ENCODE data around the gene KCNQ1OT1. TPM values are rescaled to one million over a fixed set of nuclear protein-coding genes. Genes with fewer than 3 reads are reported as not detected.

Gene KCNQ1OT1
- total RNA-seq, 1 experiment from 2014 or later = 1.2 TPM

GRCh38 chr11:2592559-2593392 is 107.0 kb downstream of the KCNQ1OT1 start:
- Histone ChIP-seq H4K5ac (ENCODE audit: insufficient read length, low read depth, low read length) (no peak overlapping the region), H2BK5ac (ENCODE audit: insufficient read length, low read length) (no peak overlapping the region), H3K9ac (ENCODE audit: extremely low read depth, insufficient read length, low read length) (no peak overlapping the region), H3K18ac (ENCODE audit: insufficient read length, low read depth, low read length) (no peak overlapping the region), H3K9me3 (ENCODE audit: control insufficient read depth, low read depth, low read length) (peaks cover 5% of the 10 kb centered on the region), H3K27me3 (ENCODE audit: insufficient read depth, low read length) (peaks cover 36% of the 10 kb centered on the region; the same call in 1 of the 2 replicates), H3K79me2 (ENCODE audit: insufficient read depth, low read length) (no peaks in the 10 kb centered on the region), H4K20me1 (ENCODE audit: control insufficient read depth, insufficient read depth, insufficient read length) (peaks cover 3% of the 10 kb centered on the region), H3K56ac (ENCODE audit: insufficient read length, low read depth, low read length) (no peak overlapping the region), H3K27ac (ENCODE audit: insufficient read length, low read depth, low read length) (no peak overlapping the region), H3K4me1 (ENCODE audit: insufficient read depth, low read length) (no peaks in the 10 kb centered on the region), H4K8ac (replicated peaks; ENCODE audit: insufficient read length, low read depth, low read length) (no peak overlapping the region), H2AFZ (ENCODE audit: low read length) (no peak overlapping the region), H3K14ac (ENCODE audit: insufficient read depth, low read length) (no peak overlapping the region), H3K79me1 (ENCODE audit: insufficient read depth, low read depth, low read length, poor library complexity, severe bottlenecking) (no peaks in the 10 kb centered on the region), H3K4me2 (ENCODE audit: insufficient read depth, insufficient read length, low read length) (no peak overlapping the region), H3K23ac (ENCODE audit: insufficient read length, low read depth, low read length) (no peak overlapping the region), H3K23me2 (ENCODE audit: insufficient read length, low read depth, low read length, poor library complexity, severe bottlenecking) (no peaks in the 10 kb centered on the region), H2BK12ac (ENCODE audit: insufficient read length, low read depth, low read length) (no peak overlapping the region), H2BK15ac (ENCODE audit: low read depth, low read length) (no peak overlapping the region), H2AK5ac (ENCODE audit: insufficient read length, low read length) (no peak overlapping the region), H2BK20ac (ENCODE audit: low read depth, low read length, poor library complexity, severe bottlenecking) (no peak overlapping the region), H3K4ac (ENCODE audit: low read depth, low read length) (no peak overlapping the region), H2BK120ac (ENCODE audit: low read depth, low read length, poor library complexity, severe bottlenecking) (no peak overlapping the region), H4K91ac (ENCODE audit: insufficient read length, low read depth, low read length) (no peak overlapping the region), H3T11ph (ENCODE audit: low read length) (no peak overlapping the region)
- TF ChIP-seq CTCF (conservative IDR thresholded peaks at IDR 0.05) = no peak
- Mint-ChIP-seq H3K4me3 (no peak overlapping the region), H3K4me1 (peaks cover 2% of the 10 kb centered on the region in 2 experiments; a peak in 3 of 4 replicates), H3K36me3 (ENCODE audit: insufficient read depth in 1 of 3, low read depth in 3 of 3) (peaks cover 0 to 5% (median 2%) of the 10 kb centered on the region in 3 experiments; a peak in 2 of 7 replicates), H3K27me3 (ENCODE audit: low read depth) (peaks cover 98% of the 10 kb centered on the region), H3K27ac (no peak overlapping the region), H3K9me3 (peaks cover 22 to 25% of the 10 kb centered on the region in 2 experiments)
- no peak for DNase-seq
- no CpG with 5 or more reads among the region's 16 CpGs for WGBS (ENCODE audit: extremely low coverage, insufficient read length, low lambda C conversion rate)
